ENCODE data around the gene CASR. TPM values are rescaled to one million over a fixed set of nuclear protein-coding genes. Genes with fewer than 3 reads are reported as not detected.

The CASR gene
- total RNA-seq, 1 experiment from 2014 or later = 0.02 TPM

DNA sequence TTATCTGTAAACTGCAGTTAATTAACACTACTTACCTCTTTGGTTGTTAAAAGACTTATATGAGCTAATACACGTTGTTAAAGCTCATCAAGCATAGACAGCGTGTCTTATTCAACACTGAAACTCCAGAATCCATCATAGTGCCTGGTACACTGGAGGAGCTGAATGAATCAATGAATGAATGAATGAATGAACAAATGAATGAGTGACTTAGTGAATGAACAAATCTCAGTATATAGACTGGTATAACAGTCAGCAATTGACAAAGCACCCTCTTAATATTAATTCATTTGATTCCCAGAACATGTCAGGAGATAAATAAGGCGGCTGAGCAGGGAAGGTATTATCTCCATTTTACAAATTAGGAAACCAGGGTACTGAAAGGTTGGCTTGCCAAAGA, 7.1 kb downstream of the CASR start:
- H3K79me2 ChIP-seq (ENCODE audit: insufficient read depth, low read length) = no peaks in the 10 kb centered on the region
- DNase-seq = no peak
- no peaks in the 10 kb centered on the region for H3K9me3 ChIP-seq (ENCODE audit: control insufficient read depth, low read depth, low read length)
- H3K4ac ChIP-seq (ENCODE audit: low read depth, low read length) = no peak overlapping the region
- no peak overlapping the region for H4K91ac ChIP-seq (ENCODE audit: insufficient read length, low read depth, low read length)
- no peak overlapping the region for H2AK5ac ChIP-seq (ENCODE audit: insufficient read length, low read length)
- no peaks in the 10 kb centered on the region for H4K20me1 ChIP-seq (ENCODE audit: control insufficient read depth, insufficient read depth, insufficient read length)
- no peaks in the 10 kb centered on the region; the same call in 1 of the 2 replicates for H3K27me3 ChIP-seq (ENCODE audit: insufficient read depth, low read length)
- no peak overlapping the region for H4K8ac ChIP-seq (replicated peaks; ENCODE audit: insufficient read length, low read depth, low read length)
- H3K23me2 ChIP-seq (ENCODE audit: insufficient read length, low read depth, low read length, poor library complexity, severe bottlenecking) = no peaks in the 10 kb centered on the region
- no peak overlapping the region for H3K27ac Mint-ChIP-seq
- no peak overlapping the region for H2BK15ac ChIP-seq (ENCODE audit: low read depth, low read length)
- TF ChIP-seq, protein P1, sequence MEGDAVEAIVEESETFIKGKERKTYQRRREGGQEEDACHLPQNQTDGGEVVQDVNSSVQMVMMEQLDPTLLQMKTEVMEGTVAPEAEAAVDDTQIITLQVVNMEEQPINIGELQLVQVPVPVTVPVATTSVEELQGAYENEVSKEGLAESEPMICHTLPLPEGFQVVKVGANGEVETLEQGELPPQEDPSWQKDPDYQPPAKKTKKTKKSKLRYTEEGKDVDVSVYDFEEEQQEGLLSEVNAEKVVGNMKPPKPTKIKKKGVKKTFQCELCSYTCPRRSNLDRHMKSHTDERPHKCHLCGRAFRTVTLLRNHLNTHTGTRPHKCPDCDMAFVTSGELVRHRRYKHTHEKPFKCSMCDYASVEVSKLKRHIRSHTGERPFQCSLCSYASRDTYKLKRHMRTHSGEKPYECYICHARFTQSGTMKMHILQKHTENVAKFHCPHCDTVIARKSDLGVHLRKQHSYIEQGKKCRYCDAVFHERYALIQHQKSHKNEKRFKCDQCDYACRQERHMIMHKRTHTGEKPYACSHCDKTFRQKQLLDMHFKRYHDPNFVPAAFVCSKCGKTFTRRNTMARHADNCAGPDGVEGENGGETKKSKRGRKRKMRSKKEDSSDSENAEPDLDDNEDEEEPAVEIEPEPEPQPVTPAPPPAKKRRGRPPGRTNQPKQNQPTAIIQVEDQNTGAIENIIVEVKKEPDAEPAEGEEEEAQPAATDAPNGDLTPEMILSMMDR (conservative IDR thresholded peaks at IDR 0.05) = no peak
- no peak overlapping the region for H3T11ph ChIP-seq (ENCODE audit: low read length)
- H3K4me1 ChIP-seq (ENCODE audit: insufficient read depth, low read length) = no peaks in the 10 kb centered on the region
- H3K4me3 Mint-ChIP-seq = no peak overlapping the region
- no peak overlapping the region for H2BK20ac ChIP-seq (ENCODE audit: low read depth, low read length, poor library complexity, severe bottlenecking)
- H2BK120ac ChIP-seq (ENCODE audit: low read depth, low read length, poor library complexity, severe bottlenecking) = no peak overlapping the region
- H3K27me3 Mint-ChIP-seq (ENCODE audit: low read depth) = peaks cover 52% of the 10 kb centered on the region
- no peak overlapping the region for H4K5ac ChIP-seq (ENCODE audit: insufficient read length, low read depth, low read length)
- no peak overlapping the region for H3K14ac ChIP-seq (ENCODE audit: insufficient read depth, low read length)
- no peaks in the 10 kb centered on the region for H3K36me3 Mint-ChIP-seq (ENCODE audit: insufficient read depth in 1 of 3, low read depth in 3 of 3)
- no peak overlapping the region for H3K27ac ChIP-seq (ENCODE audit: insufficient read length, low read depth, low read length)
- H3K79me1 ChIP-seq (ENCODE audit: insufficient read depth, low read depth, low read length, poor library complexity, severe bottlenecking) = no peaks in the 10 kb centered on the region
- no peak overlapping the region for H3K9ac ChIP-seq (ENCODE audit: extremely low read depth, insufficient read length, low read length)
- no CpG with 5 or more reads among the region's 3 CpGs for WGBS (ENCODE audit: extremely low coverage, insufficient read length, low lambda C conversion rate)
- H3K23ac ChIP-seq (ENCODE audit: insufficient read length, low read depth, low read length) = no peak overlapping the region
- H3K18ac ChIP-seq (ENCODE audit: insufficient read length, low read depth, low read length) = no peak overlapping the region
- no peak overlapping the region for H3K4me2 ChIP-seq (ENCODE audit: insufficient read depth, insufficient read length, low read length)
- no peak overlapping the region for H2BK12ac ChIP-seq (ENCODE audit: insufficient read length, low read depth, low read length)
- H2AFZ ChIP-seq (ENCODE audit: low read length) = no peak overlapping the region
- H3K9me3 Mint-ChIP-seq = no peaks in the 10 kb centered on the region
- no peak overlapping the region for H2BK5ac ChIP-seq (ENCODE audit: insufficient read length, low read length)
- H3K56ac ChIP-seq (ENCODE audit: insufficient read length, low read depth, low read length) = no peak overlapping the region
- H3K4me1 Mint-ChIP-seq = peaks cover 0 to 1% of the 10 kb centered on the region in 2 experiments; a peak in 1 of 4 replicates
